Stimulated activated CD8-positive, alpha-beta memory T cell treated with anti-CD3 and anti-CD28 coated beads, Interleukin-7, amount 100 ng/mL, for 4 hours (primary cell): ENCODE results near the gene STEAP1B.
"Not testable (repeated sequence)": the region's sequence is repeated elsewhere in the genome, so short reads cannot be mapped to it uniquely, and the experiment has no call there.

ENCODE experiments used
- DNase-seq, 2 donors: peaks; one replicate each; pipeline ENCODE4 v3.0.0-alpha.2; 2020; ENCODE audit warnings: low read depth in 2 of 2

The STEAP1B gene

GRCh38 chr7:22496912-22497311, 3.1 kb downstream of the STEAP1B start:
- DNase-seq = not testable (repeated sequence)

GRCh38 chr7:22496296-22496888, 3.6 kb downstream of the STEAP1B start:
- DNase-seq = not testable (repeated sequence)

GRCh38 chr7:22493160-22493925, 6.6 kb downstream of the STEAP1B start:
- DNase-seq = not testable (repeated sequence)

- DNase-seq = peak; percentile 10 to 24
These were observed 11.1 kb downstream of the STEAP1B start for GRCh38 chr7:22488643-22489462.

GRCh38 chr7:22487978-22488642, 11.9 kb downstream of the STEAP1B start:
- no peak for DNase-seq

GRCh38 chr7:22486597-22486996, 13.4 kb downstream of the STEAP1B start:
- DNase-seq = no peak

- DNase-seq = no peak
These were observed 14.8 kb downstream of the STEAP1B start for GRCh38 chr7:22485189-22485588.

- no peak for DNase-seq
These were observed 17.5 kb downstream of the STEAP1B start for GRCh38 chr7:22482503-22482902.

- DNase-seq = no peak
These were observed 18.3 kb downstream of the STEAP1B start for GRCh38 chr7:22481726-22482125.

- DNase-seq = no peak
These were observed 19.4 kb downstream of the STEAP1B start for GRCh38 chr7:22480523-22481075.

GRCh38 chr7:22477876-22478450, 22.0 kb downstream of the STEAP1B start:
- no peak for DNase-seq

- DNase-seq = no peak
These were observed 22.7 kb downstream of the STEAP1B start for GRCh38 chr7:22477262-22477661.

GRCh38 chr7:22476824-22477223, 23.2 kb downstream of the STEAP1B start:
- DNase-seq = no peak

- no peak for DNase-seq
These were observed 25.3 kb downstream of the STEAP1B start for GRCh38 chr7:22474645-22475044.

GRCh38 chr7:22470981-22471380, 29.0 kb downstream of the STEAP1B start:
- DNase-seq = no peak

GRCh38 chr7:22469371-22470143, 30.4 kb downstream of the STEAP1B start:
- no peak for DNase-seq

- no peak for DNase-seq
These were observed 31.4 kb downstream of the STEAP1B start for GRCh38 chr7:22468609-22469008.

- no peak for DNase-seq
These were observed 35.7 kb downstream of the STEAP1B start for GRCh38 chr7:22464299-22464698.

- DNase-seq = no peak
These were observed 39.5 kb downstream of the STEAP1B start for GRCh38 chr7:22460363-22460988.

- DNase-seq = no peak
These were observed 42.5 kb downstream of the STEAP1B start for GRCh38 chr7:22457471-22457870.
